Neural progenitor cell (in vitro differentiated cells): Measurements from ENCODE around the gene RUSF1. TPM values are rescaled to one million over a fixed set of nuclear protein-coding genes. Genes with fewer than 3 reads are reported as not detected.
A peak's percentile ranks its signal among the peaks of the same experiment; 100 is the strongest.

ENCODE experiments used
- DNase-seq: peaks from one replicate; pipeline ENCODE4 v3.0.0-alpha.2; 2016; ENCODE audit warnings: low spot score
- H2AFZ ChIP-seq: fragments of 200-600 bp; sonication (generic); replicated peaks from 2 replicates; pipeline ENCODE4 v1.6.1; 2016; ENCODE audit warnings: antibody characterized with exemption
- H3F3A ChIP-seq: fragments of 200-600 bp; sonication (generic); 2 replicates; pipeline ENCODE4 v1.6.1; 2016; ENCODE audit warnings: antibody characterized with exemption, low read depth
- H3K27ac ChIP-seq: fragments of 200-600 bp; sonication (generic); 2 replicates; pipeline ENCODE4 v1.5.1; 2016; ENCODE audit warnings: mild to moderate bottlenecking
- H3K27me3 ChIP-seq: fragments of 200-600 bp; sonication (generic); 2 replicates; pipeline ENCODE4 v1.6.1; 2016; ENCODE audit warnings: mild to moderate bottlenecking, moderate library complexity
- H3K36me3 ChIP-seq: fragments of 200-600 bp; sonication (generic); 2 replicates; pipeline ENCODE4 v1.5.1; 2016
- H3K4me1 ChIP-seq: fragments of 200-600 bp; sonication (generic); 2 replicates; pipeline ENCODE4 v1.6.1; 2016; ENCODE audit warnings: mixed run types
- H3K4me2 ChIP-seq: fragments of 200-600 bp; sonication (generic); 2 replicates; pipeline ENCODE4 v1.6.1; 2016
- H3K4me3 ChIP-seq: fragments of 200-600 bp; sonication (generic); 2 replicates; pipeline ENCODE4 v1.5.1; 2016
- H3K79me2 ChIP-seq: fragments of 200-600 bp; sonication (generic); 2 replicates; pipeline ENCODE4 v1.6.1; 2016; ENCODE audit warnings: low read depth
- H3K9ac ChIP-seq: fragments of 200-600 bp; sonication (generic); 2 replicates; pipeline ENCODE4 v1.6.1; 2016
- H3K9me3 ChIP-seq: fragments of 200-600 bp; sonication (generic); 2 replicates; pipeline ENCODE4 v1.5.1; 2016; ENCODE audit warnings: low read depth
- H4K20me1 ChIP-seq: fragments of 200-600 bp; sonication (generic); 2 replicates; pipeline ENCODE4 v1.6.1; 2016; ENCODE audit warnings: low read depth
- H3K27ac Mint-ChIP-seq: 3 replicates; pipeline ENCODE4 v1.8.0; 2021; ENCODE audit warnings: mixed read lengths
- H3K27me3 Mint-ChIP-seq: 2 replicates; pipeline ENCODE4 v1.8.0; 2022; ENCODE audit warnings: low read depth, mild to moderate bottlenecking, inconsistent platforms, moderate library complexity, mixed read lengths; ENCODE audit not compliant: insufficient read depth
- H3K36me3 Mint-ChIP-seq: 3 replicates; pipeline ENCODE4 v1.8.0; 2021; ENCODE audit warnings: mixed read lengths
- H3K4me1 Mint-ChIP-seq: 3 replicates; pipeline ENCODE4 v1.8.0; 2021; ENCODE audit warnings: mixed read lengths
- H3K4me3 Mint-ChIP-seq: 3 replicates; pipeline ENCODE4 v1.8.0; 2021; ENCODE audit warnings: mild to moderate bottlenecking, moderate library complexity, mixed read lengths
- H3K9me3 Mint-ChIP-seq: 3 replicates; pipeline ENCODE4 v1.8.0; 2020; ENCODE audit warnings: mixed read lengths
- CTCF ChIP-seq: fragments of 200-600 bp; sonication (generic); IDR thresholded peaks from 2 replicates; pipeline ENCODE4 v1.5.1; 2017; ENCODE audit warnings: antibody characterized with exemption, mild to moderate bottlenecking
- EZH2 ChIP-seq: fragments of 200-600 bp; sonication (generic); IDR thresholded peaks from 2 replicates; pipeline ENCODE4 v1.6.1; 2017; ENCODE audit warnings: antibody characterized with exemption, mild to moderate bottlenecking, moderate library complexity
- EZH2phosphoT487 ChIP-seq: fragments of 200-600 bp; sonication (generic); IDR thresholded peaks from 2 replicates; pipeline ENCODE4 v1.6.1; 2017; ENCODE audit warnings: antibody characterized with exemption
- total RNA-seq: library from RNA; depleted of rRNA; stranded (reverse); fragments of >200 nt; gene quantifications from 2 replicates; pipeline ENCODE4 v1.2.3, GENCODE V29; 2015; ENCODE audit warnings: low replicate concordance

The RUSF1 gene
- total RNA-seq, 1 donor from 2014 or later: 11.5 TPM

- no peaks in the 10 kb centered on the region for H3K9me3 Mint-ChIP-seq
- H3K4me3 ChIP-seq: no peak overlapping the region
- no peak overlapping the region for H3K9ac ChIP-seq
- no peak overlapping the region for H3K4me3 Mint-ChIP-seq
- no peaks in the 10 kb centered on the region for H3K36me3 ChIP-seq
- no peaks in the 10 kb centered on the region for H3F3A ChIP-seq
- no peak overlapping the region for H2AFZ ChIP-seq
- no peak overlapping the region for H3K27ac Mint-ChIP-seq
- H3K36me3 Mint-ChIP-seq: peaks cover 5% of the 10 kb centered on the region
- DNase-seq: no peak
- H3K27me3 ChIP-seq: peaks cover 22% of the 10 kb centered on the region
- TF ChIP-seq EZH2 (no peak), CTCF (no peak), EZH2phosphoT487 (no peak)
- no peaks in the 10 kb centered on the region for H3K4me1 ChIP-seq
- peaks cover 2% of the 10 kb centered on the region for H3K27me3 Mint-ChIP-seq
- no peaks in the 10 kb centered on the region for H3K79me2 ChIP-seq
- no peak overlapping the region for H3K4me2 ChIP-seq
- peaks cover 7% of the 10 kb centered on the region for H3K4me1 Mint-ChIP-seq
- H4K20me1 ChIP-seq: no peaks in the 10 kb centered on the region
- no peaks in the 10 kb centered on the region for H3K9me3 ChIP-seq
- no peak overlapping the region for H3K27ac ChIP-seq
These were observed 40.9 kb downstream of the RUSF1 start for GRCh38 chr16:31467151-31467773.

- no peak for TF ChIP-seq EZH2phosphoT487
- TF ChIP-seq CTCF: no peak
- TF ChIP-seq EZH2: no peak
- Histone ChIP-seq H3K36me3 (no peaks in the 10 kb centered on the region), H2AFZ (no peak overlapping the region), H3K79me2 (no peaks in the 10 kb centered on the region), H3K27ac (no peak overlapping the region), H3K9me3 (no peaks in the 10 kb centered on the region), H3F3A (no peaks in the 10 kb centered on the region), H3K4me1 (no peaks in the 10 kb centered on the region), H4K20me1 (no peaks in the 10 kb centered on the region), H3K27me3 (peaks cover 14% of the 10 kb centered on the region), H3K9ac (no peak overlapping the region), H3K4me3 (no peak overlapping the region), H3K4me2 (no peak overlapping the region)
- Mint-ChIP-seq H3K27me3 (peaks cover 2% of the 10 kb centered on the region), H3K4me3 (no peak overlapping the region), H3K36me3 (peaks cover 5% of the 10 kb centered on the region), H3K4me1 (peaks cover 5% of the 10 kb centered on the region), H3K27ac (peak overlapping the region; percentile 70), H3K9me3 (no peaks in the 10 kb centered on the region)
- DNase-seq: no peak
These were observed 41.8 kb downstream of the RUSF1 start for GRCh38 chr16:31466381-31466841.

GRCh38 chr16:31465788-31466370 lies 42.3 kb downstream of the RUSF1 start:
- TF ChIP-seq EZH2 (no peak), CTCF (no peak), EZH2phosphoT487 (no peak)
- Histone ChIP-seq H3K4me2 (no peak overlapping the region), H3F3A (no peaks in the 10 kb centered on the region), H3K27ac (no peak overlapping the region), H3K4me1 (no peaks in the 10 kb centered on the region), H3K36me3 (no peaks in the 10 kb centered on the region), H3K4me3 (no peak overlapping the region), H3K9ac (no peak overlapping the region), H3K9me3 (no peaks in the 10 kb centered on the region), H3K79me2 (no peaks in the 10 kb centered on the region), H4K20me1 (no peaks in the 10 kb centered on the region), H2AFZ (no peak overlapping the region), H3K27me3 (peaks cover 9% of the 10 kb centered on the region)
- H3K4me3 Mint-ChIP-seq: peak overlapping the region; percentile 30
- H3K27me3 Mint-ChIP-seq: peaks cover 2% of the 10 kb centered on the region
- H3K4me1 Mint-ChIP-seq: no peaks in the 10 kb centered on the region
- H3K27ac Mint-ChIP-seq: peak overlapping the region; percentile 74
- no peak for DNase-seq
- H3K9me3 Mint-ChIP-seq: no peaks in the 10 kb centered on the region
- H3K36me3 Mint-ChIP-seq: peaks cover 5% of the 10 kb centered on the region
